ENCODE results near the gene BBC3.

DNA sequence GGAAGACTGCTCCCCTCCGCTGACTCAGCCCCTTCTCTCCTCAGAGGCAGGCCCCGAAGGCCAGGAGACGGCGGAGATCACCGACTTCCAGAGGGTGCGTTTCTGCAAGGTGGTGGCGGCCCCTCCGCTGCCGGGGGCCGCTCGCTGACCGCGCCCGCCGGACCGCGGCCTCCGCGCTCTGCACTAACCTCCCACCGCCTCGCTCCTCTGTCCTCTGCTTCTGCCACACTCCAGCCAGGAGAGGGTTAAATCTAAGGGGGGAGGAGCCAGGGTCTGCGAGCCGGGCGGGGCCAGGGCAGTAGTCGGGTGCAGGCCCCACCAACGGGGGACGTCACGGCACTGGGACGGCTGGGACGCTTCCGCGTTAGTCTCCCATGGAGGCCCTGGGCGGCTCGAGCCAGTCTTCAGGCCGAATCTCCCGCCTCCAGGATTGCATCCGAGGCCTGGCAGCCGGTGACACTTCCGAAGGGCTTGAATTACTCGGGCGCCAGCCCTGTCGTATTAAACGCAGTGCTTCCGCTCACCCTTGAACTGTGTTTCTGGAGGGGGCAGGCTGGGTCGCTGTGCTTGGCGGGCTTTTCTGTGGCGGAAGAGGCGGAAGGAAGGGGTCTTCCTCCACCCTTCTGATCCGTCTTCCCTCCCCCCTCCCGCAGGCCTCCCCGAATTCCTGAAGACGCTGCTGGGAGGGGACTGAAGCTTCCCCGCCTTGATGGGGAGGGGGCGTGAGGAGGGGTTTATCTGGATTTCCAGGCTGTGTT lies 42.5 kb upstream of the BBC3 start:
- TF ChIP-seq, protein P1, sequence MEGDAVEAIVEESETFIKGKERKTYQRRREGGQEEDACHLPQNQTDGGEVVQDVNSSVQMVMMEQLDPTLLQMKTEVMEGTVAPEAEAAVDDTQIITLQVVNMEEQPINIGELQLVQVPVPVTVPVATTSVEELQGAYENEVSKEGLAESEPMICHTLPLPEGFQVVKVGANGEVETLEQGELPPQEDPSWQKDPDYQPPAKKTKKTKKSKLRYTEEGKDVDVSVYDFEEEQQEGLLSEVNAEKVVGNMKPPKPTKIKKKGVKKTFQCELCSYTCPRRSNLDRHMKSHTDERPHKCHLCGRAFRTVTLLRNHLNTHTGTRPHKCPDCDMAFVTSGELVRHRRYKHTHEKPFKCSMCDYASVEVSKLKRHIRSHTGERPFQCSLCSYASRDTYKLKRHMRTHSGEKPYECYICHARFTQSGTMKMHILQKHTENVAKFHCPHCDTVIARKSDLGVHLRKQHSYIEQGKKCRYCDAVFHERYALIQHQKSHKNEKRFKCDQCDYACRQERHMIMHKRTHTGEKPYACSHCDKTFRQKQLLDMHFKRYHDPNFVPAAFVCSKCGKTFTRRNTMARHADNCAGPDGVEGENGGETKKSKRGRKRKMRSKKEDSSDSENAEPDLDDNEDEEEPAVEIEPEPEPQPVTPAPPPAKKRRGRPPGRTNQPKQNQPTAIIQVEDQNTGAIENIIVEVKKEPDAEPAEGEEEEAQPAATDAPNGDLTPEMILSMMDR (IDR thresholded peaks at IDR 0.05; ENCODE audit: insufficient read depth, low read depth, low read length): no peak
- TF ChIP-seq EZH2 (IDR thresholded peaks at IDR 0.05; ENCODE audit: insufficient read depth, low read length): no peak
